ENCODE data around the gene TSPAN15. TPM values are rescaled to one million over a fixed set of nuclear protein-coding genes. Genes with fewer than 3 reads are reported as not detected.

The TSPAN15 gene
- total RNA-seq, 1 experiment from 2014 or later = 7.7 TPM

GRCh38 chr10:69513617-69514016 lies 62.4 kb downstream of the TSPAN15 start:
- H2BK20ac ChIP-seq (ENCODE audit: low read depth, low read length, poor library complexity, severe bottlenecking) = no peak overlapping the region
- no peak overlapping the region for H2BK5ac ChIP-seq (ENCODE audit: insufficient read length, low read length)
- no peaks in the 10 kb centered on the region for H3K36me3 Mint-ChIP-seq (ENCODE audit: insufficient read depth in 1 of 3, low read depth in 3 of 3)
- H3K4ac ChIP-seq (ENCODE audit: low read depth, low read length) = no peak overlapping the region
- H3K27me3 ChIP-seq (ENCODE audit: insufficient read depth, low read length) = no peaks in the 10 kb centered on the region
- H3K79me2 ChIP-seq (ENCODE audit: insufficient read depth, low read length) = no peaks in the 10 kb centered on the region
- no peak for DNase-seq
- H3K4me1 ChIP-seq (ENCODE audit: insufficient read depth, low read length) = no peaks in the 10 kb centered on the region; the same call in 1 of the 2 replicates
- no peak overlapping the region for H2AFZ ChIP-seq (ENCODE audit: low read length)
- no peak overlapping the region for H3K4me3 Mint-ChIP-seq
- H4K91ac ChIP-seq (ENCODE audit: insufficient read length, low read depth, low read length) = no peak overlapping the region
- H3K23ac ChIP-seq (ENCODE audit: insufficient read length, low read depth, low read length) = no peak overlapping the region
- H3K23me2 ChIP-seq (ENCODE audit: insufficient read length, low read depth, low read length, poor library complexity, severe bottlenecking) = no peaks in the 10 kb centered on the region
- H3K9me3 ChIP-seq (ENCODE audit: control insufficient read depth, low read depth, low read length) = no peaks in the 10 kb centered on the region
- H3K27ac ChIP-seq (ENCODE audit: insufficient read length, low read depth, low read length) = no peak overlapping the region
- no peaks in the 10 kb centered on the region for H3K79me1 ChIP-seq (ENCODE audit: insufficient read depth, low read depth, low read length, poor library complexity, severe bottlenecking)
- H3T11ph ChIP-seq (ENCODE audit: low read length) = no peak overlapping the region
- no peak overlapping the region for H3K4me2 ChIP-seq (ENCODE audit: insufficient read depth, insufficient read length, low read length)
- H3K18ac ChIP-seq (ENCODE audit: insufficient read length, low read depth, low read length) = no peak overlapping the region
- H2BK120ac ChIP-seq (ENCODE audit: low read depth, low read length, poor library complexity, severe bottlenecking) = no peak overlapping the region
- no peak overlapping the region for H3K14ac ChIP-seq (ENCODE audit: insufficient read depth, low read length)
- no peak for TF ChIP-seq CTCF (conservative IDR thresholded peaks at IDR 0.05)
- H4K8ac ChIP-seq (replicated peaks; ENCODE audit: insufficient read length, low read depth, low read length) = no peak overlapping the region
- no peak overlapping the region for H2AK5ac ChIP-seq (ENCODE audit: insufficient read length, low read length)
- H3K27me3 Mint-ChIP-seq (ENCODE audit: low read depth) = peaks cover 47% of the 10 kb centered on the region
- H4K20me1 ChIP-seq (ENCODE audit: control insufficient read depth, insufficient read depth, insufficient read length) = no peaks in the 10 kb centered on the region
- no peaks in the 10 kb centered on the region for H3K9me3 Mint-ChIP-seq
- no peak overlapping the region for H2BK12ac ChIP-seq (ENCODE audit: insufficient read length, low read depth, low read length)
- no peak overlapping the region for H3K9ac ChIP-seq (ENCODE audit: extremely low read depth, insufficient read length, low read length)
- no peak overlapping the region for H3K56ac ChIP-seq (ENCODE audit: insufficient read length, low read depth, low read length)
- H3K27ac Mint-ChIP-seq = no peak overlapping the region
- no peak overlapping the region for H2BK15ac ChIP-seq (ENCODE audit: low read depth, low read length)
- WGBS (ENCODE audit: extremely low coverage, insufficient read length, low lambda C conversion rate) = no CpG with 5 or more reads among the region's 4 CpGs
- H4K5ac ChIP-seq (ENCODE audit: insufficient read length, low read depth, low read length) = no peak overlapping the region
- peaks cover 9 to 14% of the 10 kb centered on the region in 2 experiments for H3K4me1 Mint-ChIP-seq

Measured in H9 (cell line).